HL-60/S4 treated with retinoic acid at 250 ng/mL for 4 days and 3 days (cell line): ENCODE data around the gene THAP10.
"Not testable (repeated sequence)": the region's sequence is repeated elsewhere in the genome, so short reads cannot be mapped to it uniquely, and the experiment has no call there.

ENCODE experiments used
- in situ Hi-C: fragments of 300-500 bp; cut with MboI; formaldehyde crosslinking; loops from 2 replicates; pipeline ENCODE4 v1.7.0; 2022; ENCODE audit warnings: low sequenced_read_pairs

The THAP10 gene

GRCh38 chr15:70892002-70892911, at the start of gene THAP10, which contains the start of gene LRRC49:
TSS of gene THAP10 (minus strand) at chr15:70892433. CDS start at chr15:70892272, 161 bp downstream.
TSS of gene LRRC49 (plus strand) at chr15:70892826. CDS start at chr15:70892895, 69 bp downstream.
- in situ Hi-C loops = no loop called here

GRCh38 chr15:70936326-70936725, 44.1 kb upstream of the THAP10 start:
- in situ Hi-C loops = no loop called here

GRCh38 chr15:70935631-70936030, 43.4 kb upstream of the THAP10 start:
- in situ Hi-C loops = no loop called here

GRCh38 chr15:70933411-70933810, 41.2 kb upstream of the THAP10 start:
- in situ Hi-C loops = no loop called here

- in situ Hi-C loops = no loop called here
Measured at GRCh38 chr15:70932397-70932796, 40.2 kb upstream of the THAP10 start.

GRCh38 chr15:70931821-70932220, 39.6 kb upstream of the THAP10 start:
- in situ Hi-C loops = no loop called here

GRCh38 chr15:70926914-70927313, 34.7 kb upstream of the THAP10 start:
- in situ Hi-C loops = not testable (repeated sequence)

- in situ Hi-C loops = no loop called here
Measured at GRCh38 chr15:70923311-70924080, 31.3 kb upstream of the THAP10 start.

- in situ Hi-C loops = no loop called here
Measured at GRCh38 chr15:70922119-70922518, 29.9 kb upstream of the THAP10 start.

- in situ Hi-C loops = no loop called here
Measured at GRCh38 chr15:70920981-70921696, 28.9 kb upstream of the THAP10 start.

- in situ Hi-C loops = no loop called here
Measured at GRCh38 chr15:70917955-70918354, 25.7 kb upstream of the THAP10 start.

- in situ Hi-C loops = no loop called here
Measured at GRCh38 chr15:70916531-70916930, 24.3 kb upstream of the THAP10 start.

GRCh38 chr15:70912187-70912586, 20.0 kb upstream of the THAP10 start:
- in situ Hi-C loops = no loop called here

- in situ Hi-C loops = no loop called here
Measured at GRCh38 chr15:70910958-70911357, 18.7 kb upstream of the THAP10 start.

GRCh38 chr15:70907784-70908471, 15.7 kb upstream of the THAP10 start:
- in situ Hi-C loops = no loop called here

GRCh38 chr15:70906842-70907241, 14.6 kb upstream of the THAP10 start:
- in situ Hi-C loops = no loop called here

GRCh38 chr15:70902107-70902506, 9.9 kb upstream of the THAP10 start:
- in situ Hi-C loops = no loop called here

GRCh38 chr15:70892912-70893560, 803 bp upstream of the THAP10 start:
- in situ Hi-C loops = no loop called here

- in situ Hi-C loops = no loop called here
Measured at GRCh38 chr15:70882361-70882760, 9.9 kb downstream of the THAP10 start.

- in situ Hi-C loops = no loop called here
Measured at GRCh38 chr15:70880781-70881180, 11.5 kb downstream of the THAP10 start.
